SK-N-SH (cell line): ENCODE measurements around the gene NKD1. TPM values are rescaled to one million over a fixed set of nuclear protein-coding genes. Genes with fewer than 3 reads are reported as not detected.

Experiments
- CTCF ChIA-PET: fragments of 300-600, 350-600 bp; formaldehyde crosslinking; extraction: SDS; loops from one replicate; lab custom pipeline; 2021; lab: Yijun Ruan, JAX
- POLR2A ChIA-PET: fragments of 350-600 bp; sonication (Branson Sonifier 250); formaldehyde crosslinking; extraction: SDS; loops from one replicate; lab custom pipeline; 2020; ENCODE audit warnings: antibody characterized with exemption, inconsistent platforms; lab: Yijun Ruan, JAX
- DNase-seq: peaks from one replicate; pipeline ENCODE4 v3.0.0; 2012
- H2AFZ ChIP-seq: fragments of 200-600 bp; sonication (generic); 2 replicates; pipeline ENCODE4 v1.8.1; 2016; ENCODE audit warnings: antibody characterized with exemption, mild to moderate bottlenecking, low read depth
- H3F3A ChIP-seq: fragments of 200-600 bp; sonication (generic); replicated peaks from 2 replicates; pipeline ENCODE3; 2016; ENCODE audit warnings: antibody characterized with exemption, mild to moderate bottlenecking; ENCODE audit not compliant: insufficient read depth
- H3K27ac ChIP-seq, 2 experiments: fragments of 200-500 bp in 1 of 2; fragments of 200-600 bp in 1 of 2; sonication (Bioruptor generic) in 1 of 2; sonication (generic), shearing (Covaris generic) in 1 of 2; 2 replicates each; pipeline versions ENCODE4 v1.5.1 to v1.6.1; 2014 to 2016; ENCODE audit warnings: low read depth in 2 of 2, inconsistent platforms in 1 of 2, low read length in 1 of 2, mild to moderate bottlenecking in 1 of 2, mixed read lengths in 1 of 2
- H3K27me3 ChIP-seq: fragments of 200-600 bp; sonication (generic), shearing (Covaris generic); 2 replicates; pipeline ENCODE4 v1.6.1; 2016; ENCODE audit warnings: mixed run types; ENCODE audit not compliant: insufficient read depth
- H3K36me3 ChIP-seq, 2 experiments: fragments of 200-500 bp in 1 of 2; fragments of 200-600 bp in 1 of 2; sonication (Bioruptor generic) in 1 of 2; sonication (generic) in 1 of 2; replicated peaks in 1 of 2; 2 replicates each; pipeline versions ENCODE3 to v1.5.1; 2014 to 2016; ENCODE audit warnings: low read length in 1 of 2, mild to moderate bottlenecking in 1 of 2; ENCODE audit not compliant: insufficient read depth in 2 of 2, control insufficient read depth in 1 of 2
- H3K4me1 ChIP-seq, 2 experiments: fragments of 200-500 bp in 1 of 2; fragments of 200-600 bp in 1 of 2; sonication (Bioruptor generic) in 1 of 2; sonication (generic), shearing (Covaris generic) in 1 of 2; 2 replicates each; pipeline versions ENCODE4 v1.5.1 to v1.6.1; 2014 to 2016; ENCODE audit warnings: low read depth in 1 of 2, low read length in 1 of 2, mixed run types in 1 of 2; ENCODE audit not compliant: insufficient read depth in 2 of 2, control insufficient read depth in 1 of 2
- H3K4me2 ChIP-seq: fragments of 200-600 bp; sonication (generic), shearing (Covaris generic); 2 replicates; pipeline ENCODE4 v1.6.1; 2017; ENCODE audit warnings: mixed run types
- H3K4me3 ChIP-seq, 2 experiments: fragments of 200-500 bp in 1 of 2; fragments of 200-600 bp in 1 of 2; sonication (Bioruptor generic) in 1 of 2; sonication (generic), shearing (Covaris generic) in 1 of 2; 2 replicates each; pipeline versions ENCODE4 v1.5.1 to v1.8.1; 2014 to 2016; ENCODE audit warnings: low read depth in 2 of 2, inconsistent platforms in 1 of 2, low read length in 1 of 2, mild to moderate bottlenecking in 1 of 2, mixed read lengths in 1 of 2, moderate library complexity in 1 of 2
- H3K79me2 ChIP-seq: fragments of 200-600 bp; sonication (generic); 2 replicates; pipeline ENCODE4 v1.8.1; 2017; ENCODE audit warnings: mild to moderate bottlenecking; ENCODE audit not compliant: insufficient read depth
- H3K9ac ChIP-seq: fragments of 200-600 bp; sonication (generic); 2 replicates; pipeline ENCODE4 v1.6.1; 2017; ENCODE audit warnings: mixed run types
- H3K9me2 ChIP-seq: fragments of 200-600 bp; sonication (generic); 2 replicates; pipeline ENCODE4 v1.6.1; 2017; ENCODE audit warnings: mixed run types
- H3K9me3 ChIP-seq: fragments of 200-600 bp; sonication (generic); 2 replicates; pipeline ENCODE4 v1.6.1; 2017; ENCODE audit warnings: mixed run types, mild to moderate bottlenecking, moderate library complexity
- H4K20me1 ChIP-seq: fragments of 200-600 bp; sonication (generic); 2 replicates; pipeline ENCODE4 v1.6.1; 2017; ENCODE audit warnings: mild to moderate bottlenecking, mixed run types; ENCODE audit not compliant: insufficient read depth
- CHD2 ChIP-seq: fragments of 150-350 bp; IDR thresholded peaks from 2 replicates; pipeline ENCODE4 v1.6.1; 2018; ENCODE audit warnings: low read length; ENCODE audit not compliant: partially characterized antibody
- ELF1 ChIP-seq: IDR thresholded peaks from 2 replicates; pipeline ENCODE4 v1.4.0; 2012
- EP300 ChIP-seq, 2 experiments: IDR thresholded peaks; 2 replicates each; pipeline versions ENCODE4 v1.4.0 to v1.6.1; 2012; ENCODE audit warnings: borderline replicate concordance in 1 of 2, low read depth in 1 of 2, low read length in 1 of 2
- FOXJ3 ChIP-seq: sonication (generic); formaldehyde crosslinking; IDR thresholded peaks from 2 replicates; pipeline ENCODE4 v1.5.1; 2020; ENCODE audit warnings: mild to moderate bottlenecking, missing genetic modification reagents
- FOXM1 ChIP-seq: IDR thresholded peaks from 2 replicates; pipeline ENCODE4 v1.4.0; 2012; ENCODE audit warnings: low read depth, mild to moderate bottlenecking
- GATA2 ChIP-seq: sonication (generic); formaldehyde crosslinking; IDR thresholded peaks from 2 replicates; pipeline ENCODE4 v1.5.0; 2020; ENCODE audit warnings: mild to moderate bottlenecking, missing genetic modification reagents
- MEF2A ChIP-seq: IDR thresholded peaks from 2 replicates; pipeline ENCODE4 v1.4.0; 2012; ENCODE audit warnings: low read depth, borderline replicate concordance
- MXI1 ChIP-seq: IDR thresholded peaks from 2 replicates; pipeline ENCODE4 v1.6.1; 2012; ENCODE audit warnings: mild to moderate bottlenecking, low read depth, low read length, improper control_type of control experiment
- NFIC ChIP-seq: IDR thresholded peaks from 2 replicates; pipeline ENCODE4 v1.4.0; 2012; ENCODE audit warnings: borderline replicate concordance
- POLR2AphosphoS5 ChIP-seq: IDR thresholded peaks from 2 replicates; pipeline ENCODE4 v1.6.1; 2012; ENCODE audit warnings: low read depth, low read length
- RAD21 ChIP-seq: IDR thresholded peaks from 2 replicates; pipeline ENCODE4 v1.6.1; 2012; ENCODE audit warnings: mild to moderate bottlenecking, low read length
- SIN3A ChIP-seq: IDR thresholded peaks from 2 replicates; pipeline ENCODE4 v1.6.1; 2012; ENCODE audit warnings: low read depth, mild to moderate bottlenecking, low read length, moderate library complexity, borderline replicate concordance
- TAF1 ChIP-seq: IDR thresholded peaks from 2 replicates; pipeline ENCODE4 v1.6.1; 2012; ENCODE audit warnings: low read depth, mild to moderate bottlenecking, low read length, moderate library complexity, borderline replicate concordance
- YY1 ChIP-seq: IDR thresholded peaks from 2 replicates; pipeline ENCODE4 v1.4.0; 2012; ENCODE audit warnings: low read depth, mild to moderate bottlenecking
- WGBS: methylation state at CpG from one replicate; pipeline ENCODE4 v1.1.6; 2017; ENCODE audit warnings: low lambda C conversion rate; 5-methylcytosine and 5-hydroxymethylcytosine counted together
- polyA plus RNA-seq, 3 experiments: library from polyadenylated mRNA; depleted of rRNA; stranded (reverse); fragments of >200 nt; gene quantifications; 2 replicates each; pipeline ENCODE4 v1.2.3, GENCODE V29; 2012
- TF ChIP-seq, protein P1 (sequence below): IDR thresholded peaks from 2 replicates; pipeline ENCODE4 v1.4.0; 2012; ENCODE audit warnings: low read depth, borderline replicate concordance
- TF ChIP-seq, protein P2 (sequence below): fragments of 150-350 bp; IDR thresholded peaks from 2 replicates; pipeline ENCODE4 v1.6.1; 2017; ENCODE audit warnings: antibody characterized with exemption, low read length, low read depth, borderline replicate concordance
- TF ChIP-seq, protein P3 (sequence below): IDR thresholded peaks from 2 replicates; pipeline ENCODE4 v1.4.0; 2012; ENCODE audit warnings: low read depth, borderline replicate concordance
- TF ChIP-seq, protein P4 (sequence below): IDR thresholded peaks from 2 replicates; pipeline ENCODE4 v1.6.1; 2012; ENCODE audit warnings: mild to moderate bottlenecking, low read depth, low read length, moderate library complexity
- TF ChIP-seq, protein P5 (sequence below): IDR thresholded peaks from 2 replicates; pipeline ENCODE4 v1.4.0; 2012; ENCODE audit warnings: low read depth
- TF ChIP-seq, protein P6 (sequence below): fragments of 200-600 bp; sonication (generic); IDR thresholded peaks from 2 replicates; pipeline ENCODE4 v1.6.1; 2017; ENCODE audit warnings: antibody characterized with exemption, mild to moderate bottlenecking, moderate library complexity

Gene NKD1
- polyA plus RNA-seq, 1 of the 3 experiments (the other 2 are of a cell fraction): 0.02 TPM

DNA sequence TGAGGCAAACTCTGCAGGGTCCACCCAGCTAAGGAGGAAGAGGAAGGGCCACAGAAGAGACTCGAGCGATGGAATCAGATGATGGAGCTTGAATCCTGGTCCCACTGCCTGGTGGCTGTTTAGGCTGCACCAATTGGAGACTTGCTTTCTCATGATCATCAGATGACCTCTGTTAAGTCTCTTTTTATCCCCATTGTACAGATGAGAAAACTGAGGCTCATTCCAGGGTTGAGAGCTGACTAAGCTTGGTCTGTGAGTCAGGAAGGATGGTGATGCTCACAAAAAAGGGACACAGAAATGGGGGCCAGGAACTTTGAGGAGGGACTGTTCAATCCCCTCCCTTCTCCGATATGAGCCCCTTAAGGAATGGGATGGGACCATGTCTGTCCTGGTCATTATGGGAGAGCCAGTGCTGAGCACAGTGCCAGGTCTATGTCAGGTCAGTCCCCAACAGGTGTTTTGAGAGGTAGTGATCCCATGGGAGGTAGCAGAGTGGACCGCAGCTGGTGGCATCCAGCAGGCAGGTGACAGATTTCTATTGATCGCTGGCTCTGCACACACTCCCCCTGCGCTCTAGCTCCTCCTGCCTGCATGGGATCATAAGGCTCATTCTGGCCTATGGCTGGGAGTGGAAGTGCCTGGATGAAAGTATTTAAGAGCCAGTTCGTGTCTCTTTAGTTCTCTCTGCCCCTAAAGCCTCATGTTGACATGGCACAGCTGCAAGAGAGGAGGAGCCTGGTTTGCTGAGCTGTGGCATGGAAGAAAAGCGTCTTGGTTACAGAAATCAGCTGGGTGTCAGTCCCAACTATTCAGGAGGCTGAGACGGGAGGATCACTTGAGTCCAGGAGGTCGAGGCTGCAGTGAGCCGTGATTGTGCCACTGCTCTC, 105.7 kb downstream of the NKD1 start:
- Histone ChIP-seq H3K27ac (no peak overlapping the region), H3K27me3 (no peaks in the 10 kb centered on the region), H3K9me2 (no peaks in the 10 kb centered on the region), H3K9ac (no peak overlapping the region), H3K4me1 (peaks cover 0 to 7% of the 10 kb centered on the region in 2 experiments; a peak in 1 of 4 replicates), H4K20me1 (no peaks in the 10 kb centered on the region), H3K4me2 (no peak overlapping the region), H3K36me3 (no peaks in the 10 kb centered on the region), H3F3A (no peaks in the 10 kb centered on the region), H3K4me3 (no peak overlapping the region), H3K9me3 (no peaks in the 10 kb centered on the region), H3K79me2 (no peaks in the 10 kb centered on the region), H2AFZ (no peak overlapping the region)
- ChIA-PET POLR2A (no interaction called here), CTCF (interaction anchor here (0.7 to 10.0 kb wide), 5 partner anchors 10 to 299 kb away, joined by 3 to 103 read pairs (median 5); no protein-coding TSS in a partner anchor)
- no peak for DNase-seq
- TF ChIP-seq, protein P1, sequence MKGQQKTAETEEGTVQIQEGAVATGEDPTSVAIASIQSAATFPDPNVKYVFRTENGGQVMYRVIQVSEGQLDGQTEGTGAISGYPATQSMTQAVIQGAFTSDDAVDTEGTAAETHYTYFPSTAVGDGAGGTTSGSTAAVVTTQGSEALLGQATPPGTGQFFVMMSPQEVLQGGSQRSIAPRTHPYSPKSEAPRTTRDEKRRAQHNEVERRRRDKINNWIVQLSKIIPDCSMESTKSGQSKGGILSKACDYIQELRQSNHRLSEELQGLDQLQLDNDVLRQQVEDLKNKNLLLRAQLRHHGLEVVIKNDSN: no peak
- TF ChIP-seq SIN3A (no peak), GATA2 (CRISPR knock-in tag) (no peak), YY1 (no peak), FOXM1 (no peak), MEF2A (no peak), TAF1 (no peak), EP300 (IDR thresholded peaks at IDR 0.05; ENCODE audit: borderline replicate concordance in 1 of 2, low read depth in 1 of 2, low read length in 1 of 2) (no peak), NFIC (no peak), FOXJ3 (CRISPR knock-in tag) (no peak), POLR2AphosphoS5 (no peak), ELF1 (no peak), RAD21 (no peak), CHD2 (no peak), MXI1 (no peak)
- TF ChIP-seq, protein P2, sequence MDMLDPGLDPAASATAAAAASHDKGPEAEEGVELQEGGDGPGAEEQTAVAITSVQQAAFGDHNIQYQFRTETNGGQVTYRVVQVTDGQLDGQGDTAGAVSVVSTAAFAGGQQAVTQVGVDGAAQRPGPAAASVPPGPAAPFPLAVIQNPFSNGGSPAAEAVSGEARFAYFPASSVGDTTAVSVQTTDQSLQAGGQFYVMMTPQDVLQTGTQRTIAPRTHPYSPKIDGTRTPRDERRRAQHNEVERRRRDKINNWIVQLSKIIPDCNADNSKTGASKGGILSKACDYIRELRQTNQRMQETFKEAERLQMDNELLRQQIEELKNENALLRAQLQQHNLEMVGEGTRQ: no peak
- TF ChIP-seq, protein P3, sequence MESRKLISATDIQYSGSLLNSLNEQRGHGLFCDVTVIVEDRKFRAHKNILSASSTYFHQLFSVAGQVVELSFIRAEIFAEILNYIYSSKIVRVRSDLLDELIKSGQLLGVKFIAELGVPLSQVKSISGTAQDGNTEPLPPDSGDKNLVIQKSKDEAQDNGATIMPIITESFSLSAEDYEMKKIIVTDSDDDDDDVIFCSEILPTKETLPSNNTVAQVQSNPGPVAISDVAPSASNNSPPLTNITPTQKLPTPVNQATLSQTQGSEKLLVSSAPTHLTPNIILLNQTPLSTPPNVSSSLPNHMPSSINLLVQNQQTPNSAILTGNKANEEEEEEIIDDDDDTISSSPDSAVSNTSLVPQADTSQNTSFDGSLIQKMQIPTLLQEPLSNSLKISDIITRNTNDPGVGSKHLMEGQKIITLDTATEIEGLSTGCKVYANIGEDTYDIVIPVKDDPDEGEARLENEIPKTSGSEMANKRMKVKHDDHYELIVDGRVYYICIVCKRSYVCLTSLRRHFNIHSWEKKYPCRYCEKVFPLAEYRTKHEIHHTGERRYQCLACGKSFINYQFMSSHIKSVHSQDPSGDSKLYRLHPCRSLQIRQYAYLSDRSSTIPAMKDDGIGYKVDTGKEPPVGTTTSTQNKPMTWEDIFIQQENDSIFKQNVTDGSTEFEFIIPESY: no peak
- TF ChIP-seq, protein P4, sequence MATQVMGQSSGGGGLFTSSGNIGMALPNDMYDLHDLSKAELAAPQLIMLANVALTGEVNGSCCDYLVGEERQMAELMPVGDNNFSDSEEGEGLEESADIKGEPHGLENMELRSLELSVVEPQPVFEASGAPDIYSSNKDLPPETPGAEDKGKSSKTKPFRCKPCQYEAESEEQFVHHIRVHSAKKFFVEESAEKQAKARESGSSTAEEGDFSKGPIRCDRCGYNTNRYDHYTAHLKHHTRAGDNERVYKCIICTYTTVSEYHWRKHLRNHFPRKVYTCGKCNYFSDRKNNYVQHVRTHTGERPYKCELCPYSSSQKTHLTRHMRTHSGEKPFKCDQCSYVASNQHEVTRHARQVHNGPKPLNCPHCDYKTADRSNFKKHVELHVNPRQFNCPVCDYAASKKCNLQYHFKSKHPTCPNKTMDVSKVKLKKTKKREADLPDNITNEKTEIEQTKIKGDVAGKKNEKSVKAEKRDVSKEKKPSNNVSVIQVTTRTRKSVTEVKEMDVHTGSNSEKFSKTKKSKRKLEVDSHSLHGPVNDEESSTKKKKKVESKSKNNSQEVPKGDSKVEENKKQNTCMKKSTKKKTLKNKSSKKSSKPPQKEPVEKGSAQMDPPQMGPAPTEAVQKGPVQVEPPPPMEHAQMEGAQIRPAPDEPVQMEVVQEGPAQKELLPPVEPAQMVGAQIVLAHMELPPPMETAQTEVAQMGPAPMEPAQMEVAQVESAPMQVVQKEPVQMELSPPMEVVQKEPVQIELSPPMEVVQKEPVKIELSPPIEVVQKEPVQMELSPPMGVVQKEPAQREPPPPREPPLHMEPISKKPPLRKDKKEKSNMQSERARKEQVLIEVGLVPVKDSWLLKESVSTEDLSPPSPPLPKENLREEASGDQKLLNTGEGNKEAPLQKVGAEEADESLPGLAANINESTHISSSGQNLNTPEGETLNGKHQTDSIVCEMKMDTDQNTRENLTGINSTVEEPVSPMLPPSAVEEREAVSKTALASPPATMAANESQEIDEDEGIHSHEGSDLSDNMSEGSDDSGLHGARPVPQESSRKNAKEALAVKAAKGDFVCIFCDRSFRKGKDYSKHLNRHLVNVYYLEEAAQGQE: no peak
- TF ChIP-seq, protein P5, sequence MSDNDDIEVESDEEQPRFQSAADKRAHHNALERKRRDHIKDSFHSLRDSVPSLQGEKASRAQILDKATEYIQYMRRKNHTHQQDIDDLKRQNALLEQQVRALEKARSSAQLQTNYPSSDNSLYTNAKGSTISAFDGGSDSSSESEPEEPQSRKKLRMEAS: no peak
- TF ChIP-seq, protein P6, sequence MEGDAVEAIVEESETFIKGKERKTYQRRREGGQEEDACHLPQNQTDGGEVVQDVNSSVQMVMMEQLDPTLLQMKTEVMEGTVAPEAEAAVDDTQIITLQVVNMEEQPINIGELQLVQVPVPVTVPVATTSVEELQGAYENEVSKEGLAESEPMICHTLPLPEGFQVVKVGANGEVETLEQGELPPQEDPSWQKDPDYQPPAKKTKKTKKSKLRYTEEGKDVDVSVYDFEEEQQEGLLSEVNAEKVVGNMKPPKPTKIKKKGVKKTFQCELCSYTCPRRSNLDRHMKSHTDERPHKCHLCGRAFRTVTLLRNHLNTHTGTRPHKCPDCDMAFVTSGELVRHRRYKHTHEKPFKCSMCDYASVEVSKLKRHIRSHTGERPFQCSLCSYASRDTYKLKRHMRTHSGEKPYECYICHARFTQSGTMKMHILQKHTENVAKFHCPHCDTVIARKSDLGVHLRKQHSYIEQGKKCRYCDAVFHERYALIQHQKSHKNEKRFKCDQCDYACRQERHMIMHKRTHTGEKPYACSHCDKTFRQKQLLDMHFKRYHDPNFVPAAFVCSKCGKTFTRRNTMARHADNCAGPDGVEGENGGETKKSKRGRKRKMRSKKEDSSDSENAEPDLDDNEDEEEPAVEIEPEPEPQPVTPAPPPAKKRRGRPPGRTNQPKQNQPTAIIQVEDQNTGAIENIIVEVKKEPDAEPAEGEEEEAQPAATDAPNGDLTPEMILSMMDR: no peak
- WGBS: 63% methylated on average over 11 of the region's 11 CpGs
